ENCODE results near the gene CHTOP. TPM values are rescaled to one million over a fixed set of nuclear protein-coding genes. Genes with fewer than 3 reads are reported as not detected.
"Not testable (repeated sequence)": the region's sequence is repeated elsewhere in the genome, so short reads cannot be mapped to it uniquely, and the experiment has no call there.

CHTOP gene
- total RNA-seq, 1 donor from 2014 or later, result 51.9 TPM

DNA sequence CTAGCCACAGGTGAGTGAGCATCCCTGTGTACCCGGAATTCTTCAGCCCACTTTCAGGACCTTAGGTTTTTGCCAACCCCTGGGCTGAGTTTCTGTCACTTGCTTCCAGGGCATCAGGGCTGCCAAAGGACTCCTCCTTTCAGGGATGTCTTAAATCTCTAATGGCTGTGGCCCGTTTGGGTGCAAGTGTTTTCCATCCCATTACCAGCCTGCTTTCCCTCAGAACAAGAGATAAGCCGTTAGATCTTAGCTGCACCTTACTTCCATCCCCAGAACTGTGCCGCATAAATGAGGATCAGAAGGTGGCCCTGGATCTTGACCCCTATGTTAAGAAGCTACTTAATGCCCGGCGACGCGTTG is 25.3 kb downstream of the CHTOP start:
- FAIRE-seq (no peak), DNase-seq (ENCODE audit: low read depth) (no peak)
- H3K4me3 ChIP-seq (ENCODE audit: low read depth, low read length), result peak overlapping the region; percentile 72
- peaks cover 18% of the 10 kb centered on the region for H3K36me3 ChIP-seq (ENCODE audit: control insufficient read depth, insufficient read depth, low read length)
- H3K27me3 ChIP-seq (ENCODE audit: control insufficient read depth, insufficient read depth, low read length), result no peaks in the 10 kb centered on the region
- TF ChIP-seq CTCF (IDR thresholded peaks at IDR 0.05; ENCODE audit: insufficient read depth, low read length, severe bottlenecking), result no peak

DNA sequence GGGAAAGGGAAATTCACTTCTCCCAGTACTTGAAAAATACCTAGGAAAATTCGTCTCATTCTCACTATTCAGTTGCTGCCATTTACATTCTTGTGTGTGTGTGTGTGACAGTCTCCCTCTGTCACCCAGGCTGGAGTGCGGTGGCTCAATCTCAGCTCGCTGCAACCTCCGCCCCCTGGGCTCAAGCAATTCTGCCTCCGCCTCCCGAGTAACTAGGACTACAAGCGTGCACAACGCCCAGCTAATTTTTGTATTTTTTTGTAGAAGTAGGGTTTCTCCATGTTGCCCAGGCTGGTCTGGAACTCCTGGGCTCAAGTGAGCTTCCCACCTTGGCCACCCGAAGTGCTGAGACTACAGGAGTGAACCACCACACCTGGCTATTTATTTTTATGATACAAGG is 25.8 kb downstream of the CHTOP start:
- no peak for TF ChIP-seq CTCF (IDR thresholded peaks at IDR 0.05; ENCODE audit: insufficient read depth, low read length, severe bottlenecking)
- no peaks in the 10 kb centered on the region for H3K27me3 ChIP-seq (ENCODE audit: control insufficient read depth, insufficient read depth, low read length)
- peaks cover 20% of the 10 kb centered on the region for H3K36me3 ChIP-seq (ENCODE audit: control insufficient read depth, insufficient read depth, low read length)
- FAIRE-seq (no peak), DNase-seq (ENCODE audit: low read depth) (no peak)
- peak overlapping the region; percentile 72 for H3K4me3 ChIP-seq (ENCODE audit: low read depth, low read length)

DNA sequence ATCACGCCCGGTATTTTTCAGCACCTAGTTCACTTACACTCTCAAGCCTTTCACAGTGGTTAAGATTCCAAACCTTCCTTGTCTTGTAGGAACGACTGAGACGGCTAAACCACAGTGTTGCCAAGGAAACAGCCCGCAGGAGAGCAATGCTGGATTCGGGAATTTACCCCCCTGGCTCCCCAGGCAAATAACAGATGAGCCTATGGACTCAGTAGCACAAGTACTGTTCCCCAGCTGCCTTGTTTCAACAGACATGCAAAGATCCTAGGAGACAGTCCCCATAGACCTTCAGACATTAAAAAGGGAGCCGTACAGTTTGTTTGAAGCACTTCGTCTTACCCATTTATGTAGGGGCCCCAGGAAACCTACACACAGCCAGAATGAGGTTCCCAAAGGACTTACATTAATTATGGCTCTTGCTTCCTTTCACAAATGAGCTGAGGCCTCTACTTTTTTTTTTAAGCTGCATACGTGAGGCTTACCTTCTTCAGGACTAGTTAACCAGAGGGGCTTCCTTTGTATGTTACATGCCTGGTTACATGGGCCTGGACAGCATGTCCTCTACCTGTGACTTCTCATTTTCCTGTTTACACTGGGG is 27.3 kb downstream of the CHTOP start:
- no peak for DNase-seq (ENCODE audit: low read depth)
- FAIRE-seq, result no peak
- no peak for TF ChIP-seq CTCF (IDR thresholded peaks at IDR 0.05; ENCODE audit: insufficient read depth, low read length, severe bottlenecking)
- H3K36me3 ChIP-seq (ENCODE audit: control insufficient read depth, insufficient read depth, low read length), result peaks cover 30% of the 10 kb centered on the region
- H3K4me3 ChIP-seq (ENCODE audit: low read depth, low read length), result no peak overlapping the region
- H3K27me3 ChIP-seq (ENCODE audit: control insufficient read depth, insufficient read depth, low read length), result no peaks in the 10 kb centered on the region

GRCh38 chr1:153662269-153662668 is 28.4 kb downstream of the CHTOP start:
- H3K36me3 ChIP-seq (ENCODE audit: control insufficient read depth, insufficient read depth, low read length), result peaks cover 37% of the 10 kb centered on the region

GRCh38 chr1:153663211-153663610 is 29.3 kb downstream of the CHTOP start:
- Histone ChIP-seq H3K27me3 (ENCODE audit: control insufficient read depth, insufficient read depth, low read length) (no peaks in the 10 kb centered on the region), H3K4me3 (ENCODE audit: low read depth, low read length) (no peak overlapping the region), H3K36me3 (ENCODE audit: control insufficient read depth, insufficient read depth, low read length) (peaks cover 42% of the 10 kb centered on the region)
- DNase-seq (ENCODE audit: low read depth) (peak; percentile 20), FAIRE-seq (no peak)
- TF ChIP-seq CTCF (IDR thresholded peaks at IDR 0.05; ENCODE audit: insufficient read depth, low read length, severe bottlenecking), result no peak

More at GRCh38 chr1:153662269-153662668, 28.4 kb downstream of the CHTOP start:
- no peaks in the 10 kb centered on the region for H3K27me3 ChIP-seq (ENCODE audit: control insufficient read depth, insufficient read depth, low read length)
- FAIRE-seq (no peak), DNase-seq (ENCODE audit: low read depth) (no peak)
- no peak for TF ChIP-seq CTCF (IDR thresholded peaks at IDR 0.05; ENCODE audit: insufficient read depth, low read length, severe bottlenecking)
- no peak overlapping the region for H3K4me3 ChIP-seq (ENCODE audit: low read depth, low read length)

DNA sequence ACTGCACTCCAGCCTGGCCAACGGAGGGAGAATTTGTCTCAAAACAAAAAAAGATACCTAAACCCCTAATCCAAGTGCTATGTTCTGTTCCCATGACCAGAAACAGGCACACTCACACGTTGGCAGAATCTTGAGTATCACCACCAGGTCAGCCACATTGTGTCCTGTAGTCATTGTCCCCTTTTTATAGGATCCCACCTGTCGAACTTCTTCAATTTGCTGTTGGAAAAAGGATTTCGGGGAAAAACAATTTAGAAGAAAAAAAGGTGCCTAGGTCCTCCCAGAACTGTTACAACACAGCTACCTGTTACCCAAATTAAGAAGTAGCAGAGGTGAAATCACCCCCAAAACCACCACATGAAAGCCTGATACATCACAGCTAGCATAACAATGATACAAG is 33.6 kb downstream of the CHTOP start:
- Histone ChIP-seq H3K4me3 (ENCODE audit: low read depth, low read length) (no peak overlapping the region), H3K27me3 (ENCODE audit: control insufficient read depth, insufficient read depth, low read length) (no peaks in the 10 kb centered on the region), H3K36me3 (ENCODE audit: control insufficient read depth, insufficient read depth, low read length) (peaks cover 38% of the 10 kb centered on the region)
- DNase-seq (ENCODE audit: low read depth) (no peak), FAIRE-seq (no peak)
- TF ChIP-seq CTCF (IDR thresholded peaks at IDR 0.05; ENCODE audit: insufficient read depth, low read length, severe bottlenecking), result no peak

DNA sequence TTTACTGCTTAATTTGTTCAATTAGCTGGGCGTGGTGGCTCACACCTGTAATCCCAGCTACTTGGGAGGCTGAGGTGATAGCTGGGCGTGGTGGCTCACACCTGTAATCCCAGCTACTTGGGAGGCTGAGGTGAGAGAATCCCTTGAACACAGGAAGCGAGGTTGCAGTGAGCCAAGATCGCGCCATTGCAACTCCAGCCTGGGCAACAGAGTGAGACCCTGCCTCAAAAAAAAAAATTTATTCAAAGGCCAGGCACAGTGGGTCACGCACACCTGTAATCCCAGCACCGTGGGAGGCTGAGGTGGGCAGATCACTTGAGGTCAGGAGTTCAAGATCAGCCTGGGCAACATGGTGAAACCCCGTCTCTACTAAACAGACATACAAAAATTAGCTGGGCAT is 34.8 kb downstream of the CHTOP start:
- H3K4me3 ChIP-seq (ENCODE audit: low read depth, low read length); FAIRE-seq; DNase-seq (ENCODE audit: low read depth); H3K27me3 ChIP-seq (ENCODE audit: control insufficient read depth, insufficient read depth, low read length): not testable (repeated sequence)
- peaks cover 32% of the 10 kb centered on the region for H3K36me3 ChIP-seq (ENCODE audit: control insufficient read depth, insufficient read depth, low read length)

Data from bronchial epithelial cell (primary cell).